ENCODE results near the gene VARS1.
"Not testable (repeated sequence)": the region's sequence is repeated elsewhere in the genome, so short reads cannot be mapped to it uniquely, and the experiment has no call there.

The VARS1 gene

GRCh38 chr6:31815025-31815838, 19.7 kb upstream of the VARS1 start, which contains the start of the genes HSPA1A and HSPA1L:
Gene HSPA1A, plus strand, starts transcription at chr6:31815543. Its CDS starts 214 bp downstream, at chr6:31815757.
Gene HSPA1L, minus strand, starts transcription at chr6:31815283. Its CDS starts 3,311 bp downstream, at chr6:31811972.
- ChIA-PET CTCF (interaction anchor here (0.7 to 3.3 kb wide), 4 partner anchors 15 to 86 kb away, joined by 3 to 10 read pairs (median 6); partner anchors contain the start of genes DDAH2 and VARS1), POLR2A (interaction anchor here (0.7 to 3.3 kb wide), 20 partner anchors 8 to 314 kb away, joined by 3 to 45 read pairs (median 4); partner anchors contain the start of genes ABHD16A, CLIC1, DDAH2 and DDX39B)
- TF ChIP-seq CTCF (IDR thresholded peaks at IDR 0.05; ENCODE audit: insufficient read depth, low read length, missing control alignments): no peak
- H3K4me3 ChIP-seq (ENCODE audit: low read depth, low read length): peak within 1 kb of the TSS; percentile 80
- DNase-seq (ENCODE audit: low read depth, low spot score): peak; percentile 63

- no peak for TF ChIP-seq CTCF (IDR thresholded peaks at IDR 0.05; ENCODE audit: insufficient read depth, low read length, missing control alignments)
- ChIA-PET POLR2A (interaction anchor here (0.5 to 3.3 kb wide), 24 partner anchors 8 to 272 kb away, joined by 3 to 45 read pairs (median 4); partner anchors contain the start of genes ABHD16A, BAG6, CLIC1 and DDAH2), CTCF (interaction anchor here (0.8 to 3.3 kb wide), 5 partner anchors 16 to 85 kb away, joined by 3 to 10 read pairs (median 5); partner anchors contain the start of genes DDAH2 and VARS1)
- peak; percentile 92 for DNase-seq (ENCODE audit: low read depth, low spot score)
- H3K4me3 ChIP-seq (ENCODE audit: low read depth, low read length): peak overlapping the region; percentile 64
Observed at GRCh38 chr6:31814677-31815024, 19.1 kb upstream of the VARS1 start.

DNA sequence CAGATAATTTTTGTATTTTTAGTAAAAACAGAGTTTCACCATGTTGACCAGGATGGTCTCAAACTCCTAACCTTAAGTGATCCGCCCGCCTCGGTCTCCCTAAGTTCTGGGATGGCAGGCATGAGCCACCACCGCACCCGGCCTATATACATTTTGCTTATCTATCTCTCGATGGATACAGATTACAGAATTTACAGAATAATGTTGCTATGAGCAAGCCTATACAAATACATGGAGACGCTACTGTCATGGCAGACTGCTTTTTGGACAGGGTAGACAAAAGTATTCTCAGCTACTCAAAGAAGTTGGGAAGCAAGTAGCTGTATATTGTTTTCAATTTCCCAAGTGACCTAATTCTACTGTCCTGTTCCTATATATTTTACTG, 17.9 kb upstream of the VARS1 start:
- no peak for DNase-seq (ENCODE audit: low read depth, low spot score)
- CTCF ChIA-PET: interaction anchor here (0.9 to 3.3 kb wide), 5 partner anchors 13 to 84 kb away, joined by 3 to 10 read pairs (median 4); partner anchors contain the start of genes DDAH2 and VARS1
- TF ChIP-seq CTCF (IDR thresholded peaks at IDR 0.05; ENCODE audit: insufficient read depth, low read length, missing control alignments): no peak
- POLR2A ChIA-PET: interaction anchor here (1.0 to 3.3 kb wide), 11 partner anchors 7 to 161 kb away, joined by 3 to 45 read pairs (median 5); partner anchors contain the start of genes BAG6, HSPA1B, LSM2 and MSH5
- H3K4me3 ChIP-seq (ENCODE audit: low read depth, low read length): no peak overlapping the region

DNA sequence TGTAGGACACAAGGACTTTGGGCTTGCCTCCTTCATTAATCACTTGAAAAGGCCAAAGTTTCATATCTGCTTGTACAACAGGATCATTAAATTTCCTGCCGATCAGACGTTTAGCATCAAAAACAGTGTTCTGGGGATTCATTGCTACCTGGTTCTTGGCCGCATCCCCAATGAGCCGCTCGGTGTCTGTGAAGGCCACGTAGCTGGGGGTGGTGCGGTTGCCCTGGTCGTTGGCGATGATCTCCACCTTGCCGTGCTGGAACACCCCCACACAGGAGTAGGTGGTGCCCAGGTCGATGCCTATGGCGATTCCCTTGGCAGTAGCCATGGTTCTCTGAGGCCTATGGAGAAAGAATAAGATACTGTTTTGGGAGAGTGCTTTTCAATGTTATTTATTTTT, 16.1 kb upstream of the VARS1 start:
- no peak overlapping the region for H3K4me3 ChIP-seq (ENCODE audit: low read depth, low read length)
- no peak for DNase-seq (ENCODE audit: low read depth, low spot score)
- ChIA-PET CTCF (no interaction called here), POLR2A (no interaction called here)
- TF ChIP-seq CTCF (IDR thresholded peaks at IDR 0.05; ENCODE audit: insufficient read depth, low read length, missing control alignments): no peak

DNA sequence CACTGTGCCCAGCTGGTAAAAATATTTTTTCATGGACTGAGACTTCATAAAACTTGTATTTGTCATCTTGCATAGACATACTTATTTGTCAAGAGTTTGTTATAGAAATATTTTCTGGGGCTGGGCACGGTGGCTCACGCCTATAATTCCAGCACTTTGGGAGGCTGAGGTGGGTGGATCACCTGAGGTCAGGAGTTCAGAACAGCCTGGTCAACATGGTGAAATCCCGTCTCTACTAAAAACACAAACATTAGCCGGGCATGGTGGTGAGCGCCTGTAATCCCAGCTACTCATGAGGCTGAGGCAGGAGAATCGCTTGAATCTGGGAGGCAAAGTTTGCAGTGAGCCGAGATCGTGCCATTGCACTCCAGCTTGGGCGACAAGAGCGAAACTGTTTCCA, 13.0 kb upstream of the VARS1 start:
- H3K4me3 ChIP-seq (ENCODE audit: low read depth, low read length); POLR2A ChIA-PET; DNase-seq (ENCODE audit: low read depth, low spot score): not testable (repeated sequence)
- CTCF ChIA-PET: interaction anchor here (0.8 to 1.1 kb wide), 3 partner anchors 12 to 78 kb away, joined by 3 to 4 read pairs (median 3); no protein-coding TSS in a partner anchor

GRCh38 chr6:31806470-31807272, 11.1 kb upstream of the VARS1 start, which contains the start of gene LSM2:
Gene LSM2, minus strand, starts transcription at chr6:31806966. Its CDS starts 209 bp downstream, at chr6:31806757.
- peak within 1 kb of the TSS; percentile 83 for H3K4me3 ChIP-seq (ENCODE audit: low read depth, low read length)
- peak; percentile 44 for TF ChIP-seq CTCF (IDR thresholded peaks at IDR 0.05; ENCODE audit: insufficient read depth, low read length, missing control alignments)
- DNase-seq (ENCODE audit: low read depth, low spot score): peak; percentile 67
- ChIA-PET CTCF (interaction anchor here (0.6 to 5.0 kb wide), 17 partner anchors 11 to 146 kb away, joined by 3 to 57 read pairs (median 4); partner anchors contain the start of gene VARS1), POLR2A (interaction anchor here (0.6 to 2.4 kb wide), 13 partner anchors 8 to 154 kb away, joined by 3 to 27 read pairs (median 5); partner anchors contain the start of genes BAG6, C6orf47, DDAH2 and HSPA1A)
